MG63 (cell line): ENCODE data around the gene CAPZB. TPM values are rescaled to one million over a fixed set of nuclear protein-coding genes. Genes with fewer than 3 reads are reported as not detected.

Experiments used
- DNase-seq: peaks from one replicate; pipeline ENCODE4 v3.0.0-alpha.2; 2020
- H3K27me3 ChIP-seq: fragments of 250-450 bp; sonication (Bioruptor Pico); 2 replicates; pipeline ENCODE4 v1.5.1; 2020; ENCODE audit warnings: mild to moderate bottlenecking, moderate library complexity
- H3K36me3 ChIP-seq: fragments of 250-450 bp; sonication (Bioruptor Pico); 2 replicates; pipeline ENCODE4 v1.5.1; 2020; ENCODE audit warnings: mild to moderate bottlenecking, moderate library complexity
- H3K4me3 ChIP-seq: fragments of 250-450 bp; sonication (Bioruptor Pico); 2 replicates; pipeline ENCODE4 v1.5.1; 2020; ENCODE audit warnings: mild to moderate bottlenecking, moderate library complexity
- H3K9me3 ChIP-seq: fragments of 250-450 bp; sonication (Bioruptor Pico); 2 replicates; pipeline ENCODE4 v1.5.1; 2020; ENCODE audit warnings: mild to moderate bottlenecking, moderate library complexity
- total RNA-seq: library from RNA; depleted of rRNA; stranded (reverse); fragments of >200 nt; shearing (Covaris generic); gene quantifications from 2 replicates; pipeline ENCODE4 v1.2.3, GENCODE V29; 2014; ENCODE audit warnings: low replicate concordance

Gene CAPZB
- total RNA-seq, 1 experiment from 2014 or later: 357 TPM

DNA sequence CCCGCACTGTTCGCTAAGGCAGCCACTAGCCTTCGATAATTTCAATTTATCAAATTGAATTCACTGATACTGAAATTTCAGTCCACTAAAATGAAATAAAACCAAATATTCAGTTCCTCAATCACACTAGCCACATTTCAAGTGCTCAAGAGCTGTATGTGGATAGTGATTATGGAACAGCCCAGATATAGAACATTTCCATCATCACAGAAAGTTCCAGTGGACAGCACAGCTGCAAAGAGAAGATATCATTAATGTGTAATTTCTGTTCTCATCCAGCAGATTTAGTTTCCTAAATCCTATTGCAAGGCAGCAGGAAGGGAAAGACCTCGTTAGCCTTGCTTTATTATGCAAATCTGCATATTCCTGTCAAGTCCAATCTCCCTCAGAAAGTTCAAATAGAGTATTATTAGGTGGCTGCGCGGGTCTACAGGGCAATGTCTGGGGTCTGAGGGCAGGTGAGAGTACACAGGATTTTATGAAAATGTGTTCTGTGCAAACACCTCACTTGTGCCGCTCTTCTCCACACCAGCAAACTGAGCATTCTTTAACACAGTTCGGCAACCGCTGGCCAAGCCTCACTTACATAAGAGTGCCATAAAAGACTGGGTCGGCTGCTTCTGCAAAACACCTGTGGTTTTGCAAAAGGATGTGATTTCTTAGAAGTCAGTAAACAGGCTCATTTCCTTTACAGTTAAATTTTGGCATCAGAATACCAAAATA is 22.4 kb downstream of the CAPZB start:
- Histone ChIP-seq H3K9me3 (no peaks in the 10 kb centered on the region), H3K27me3 (no peaks in the 10 kb centered on the region), H3K36me3 (peaks cover 8% of the 10 kb centered on the region), H3K4me3 (no peak overlapping the region)
- DNase-seq: no peak

- H3K4me3 ChIP-seq: no peak overlapping the region
- peaks cover 8% of the 10 kb centered on the region for H3K36me3 ChIP-seq
- H3K27me3 ChIP-seq: no peaks in the 10 kb centered on the region
- DNase-seq: no peak
- no peaks in the 10 kb centered on the region for H3K9me3 ChIP-seq
Measured at GRCh38 chr1:19461220-19461554, 24.2 kb downstream of the CAPZB start.

- H3K9me3 ChIP-seq: no peaks in the 10 kb centered on the region
- DNase-seq: no peak
- no peak overlapping the region for H3K4me3 ChIP-seq
- peaks cover 8% of the 10 kb centered on the region for H3K36me3 ChIP-seq
- no peaks in the 10 kb centered on the region for H3K27me3 ChIP-seq
Measured at GRCh38 chr1:19460535-19461219, 24.7 kb downstream of the CAPZB start.

GRCh38 chr1:19458815-19459417 is 26.4 kb downstream of the CAPZB start:
- H3K27me3 ChIP-seq: no peaks in the 10 kb centered on the region
- H3K4me3 ChIP-seq: no peak overlapping the region
- H3K9me3 ChIP-seq: no peaks in the 10 kb centered on the region
- DNase-seq: no peak
- H3K36me3 ChIP-seq: peaks cover 3% of the 10 kb centered on the region

DNA sequence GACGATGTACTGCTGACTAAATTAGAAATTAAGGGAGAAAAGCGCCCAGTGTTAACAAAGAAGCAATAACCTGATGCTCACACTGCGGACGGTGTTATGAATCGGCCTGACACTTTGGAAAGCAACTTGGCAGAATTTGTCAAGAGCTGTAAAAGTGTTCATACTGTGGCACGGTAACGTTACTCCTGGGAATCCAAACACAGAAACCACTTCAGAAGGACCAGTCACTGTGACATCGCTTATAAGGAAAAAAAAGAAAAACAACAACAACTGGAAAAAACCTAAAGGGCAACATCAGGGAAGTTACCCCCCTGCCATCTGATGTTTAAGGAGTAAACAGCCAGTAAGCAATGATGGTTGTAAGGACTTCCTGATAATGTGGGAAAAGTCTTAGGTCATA is 27.7 kb downstream of the CAPZB start:
- H3K9me3 ChIP-seq: no peaks in the 10 kb centered on the region
- no peak overlapping the region for H3K4me3 ChIP-seq
- no peaks in the 10 kb centered on the region for H3K27me3 ChIP-seq
- no peak for DNase-seq
- peaks cover 3% of the 10 kb centered on the region for H3K36me3 ChIP-seq

- Histone ChIP-seq H3K4me3 (no peak overlapping the region), H3K27me3 (no peaks in the 10 kb centered on the region), H3K9me3 (no peaks in the 10 kb centered on the region), H3K36me3 (peaks cover 3% of the 10 kb centered on the region)
- no peak for DNase-seq
Measured at GRCh38 chr1:19456968-19457441, 28.3 kb downstream of the CAPZB start.

DNA sequence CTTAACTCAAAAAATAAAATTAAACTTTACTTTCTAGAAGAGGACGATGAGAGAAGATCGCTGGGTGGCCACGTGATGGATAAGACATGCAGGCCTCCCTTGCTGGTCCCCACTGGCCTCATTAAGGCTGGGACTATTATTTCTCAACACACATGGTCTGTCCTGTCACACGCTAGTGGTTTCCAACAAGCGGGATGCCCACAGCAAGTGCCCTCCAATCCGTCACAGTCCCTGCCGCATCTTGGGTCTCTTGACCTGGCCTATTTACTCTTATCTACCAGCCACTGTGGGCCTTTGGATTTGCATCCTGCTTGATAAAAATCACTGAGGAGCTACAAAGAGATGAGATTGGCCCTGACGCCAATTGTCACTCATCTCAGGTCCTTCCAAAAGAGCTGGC is 30.0 kb downstream of the CAPZB start:
- no peaks in the 10 kb centered on the region; the same call in 1 of the 2 replicates for H3K36me3 ChIP-seq
- H3K9me3 ChIP-seq: no peaks in the 10 kb centered on the region
- DNase-seq: no peak
- no peaks in the 10 kb centered on the region for H3K27me3 ChIP-seq
- H3K4me3 ChIP-seq: no peak overlapping the region

DNA sequence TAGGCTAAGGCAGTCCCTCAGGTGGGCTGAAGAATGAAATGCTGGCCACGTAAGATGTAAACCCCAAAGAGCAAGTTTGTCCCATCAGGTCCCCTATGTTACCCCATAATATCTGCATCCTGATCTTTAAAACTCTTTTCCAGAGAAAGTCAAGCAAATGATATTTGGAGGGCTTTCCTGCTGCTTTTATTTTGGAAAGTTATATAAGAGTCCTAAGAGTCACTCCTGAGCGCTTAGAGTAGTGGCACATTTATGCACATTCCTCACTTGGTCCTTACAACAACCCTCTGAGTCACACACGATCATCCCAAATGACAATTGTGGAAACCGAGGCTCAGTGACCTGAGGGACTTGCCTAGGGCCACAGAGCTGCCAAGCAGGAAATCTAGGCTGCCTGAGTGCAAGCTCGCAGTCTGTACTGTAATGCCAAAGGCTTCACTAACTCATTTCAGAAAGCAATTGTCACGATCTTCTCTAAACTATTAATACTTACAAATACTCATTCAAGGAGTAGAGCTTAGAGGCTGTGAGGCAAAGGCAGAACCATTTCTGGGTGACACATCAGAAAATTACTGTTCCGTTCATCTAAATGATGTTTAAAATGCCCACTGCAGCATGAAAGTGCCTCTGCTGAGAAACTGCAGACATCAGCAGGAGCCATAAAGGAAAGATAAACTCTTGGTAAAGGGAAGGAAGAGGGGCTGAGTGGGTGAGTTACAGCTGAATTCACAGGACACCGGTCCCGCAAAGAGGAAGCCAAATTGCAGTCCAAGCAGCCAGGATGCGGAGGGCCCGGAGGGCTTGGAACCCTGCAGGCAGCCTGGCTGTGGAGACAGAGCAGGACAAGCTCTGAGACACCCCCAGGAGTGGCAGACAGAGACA is 30.8 kb downstream of the CAPZB start:
- no peaks in the 10 kb centered on the region for H3K36me3 ChIP-seq
- no peak overlapping the region for H3K4me3 ChIP-seq
- no peak for DNase-seq
- H3K27me3 ChIP-seq: no peaks in the 10 kb centered on the region
- H3K9me3 ChIP-seq: no peaks in the 10 kb centered on the region

GRCh38 chr1:19453741-19454201 is 31.6 kb downstream of the CAPZB start:
- H3K4me3 ChIP-seq: no peak overlapping the region
- no peaks in the 10 kb centered on the region for H3K27me3 ChIP-seq
- H3K9me3 ChIP-seq: no peaks in the 10 kb centered on the region

DNA sequence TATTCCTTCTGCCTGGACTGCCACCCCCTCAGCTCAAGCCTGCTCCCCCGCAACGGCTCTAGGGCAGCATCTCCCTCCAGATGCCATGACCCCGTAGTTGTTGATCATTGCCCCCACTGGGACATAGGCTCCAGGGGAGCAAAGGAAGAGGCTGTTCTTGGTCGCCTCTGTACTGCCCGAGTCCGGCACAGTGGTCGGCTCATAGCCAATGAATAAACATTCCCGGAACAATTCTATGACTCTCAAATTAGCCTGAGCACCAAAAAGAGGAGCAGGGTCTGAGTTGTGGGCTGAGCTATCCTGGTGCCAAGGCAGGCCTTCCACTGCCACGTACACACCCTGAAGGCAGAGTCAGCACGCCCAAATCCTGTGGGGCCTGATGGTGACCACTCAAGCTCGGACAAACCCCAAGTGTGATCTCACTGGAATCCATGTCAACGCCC is 33.1 kb downstream of the CAPZB start:
- Histone ChIP-seq H3K36me3 (peaks cover 9% of the 10 kb centered on the region), H3K4me3 (no peak overlapping the region), H3K9me3 (no peaks in the 10 kb centered on the region), H3K27me3 (no peaks in the 10 kb centered on the region)
- peak; percentile 97 for DNase-seq

More at GRCh38 chr1:19453741-19454201, 31.6 kb downstream of the CAPZB start:
- H3K36me3 ChIP-seq: peaks cover 3% of the 10 kb centered on the region
- DNase-seq: no peak

DNA sequence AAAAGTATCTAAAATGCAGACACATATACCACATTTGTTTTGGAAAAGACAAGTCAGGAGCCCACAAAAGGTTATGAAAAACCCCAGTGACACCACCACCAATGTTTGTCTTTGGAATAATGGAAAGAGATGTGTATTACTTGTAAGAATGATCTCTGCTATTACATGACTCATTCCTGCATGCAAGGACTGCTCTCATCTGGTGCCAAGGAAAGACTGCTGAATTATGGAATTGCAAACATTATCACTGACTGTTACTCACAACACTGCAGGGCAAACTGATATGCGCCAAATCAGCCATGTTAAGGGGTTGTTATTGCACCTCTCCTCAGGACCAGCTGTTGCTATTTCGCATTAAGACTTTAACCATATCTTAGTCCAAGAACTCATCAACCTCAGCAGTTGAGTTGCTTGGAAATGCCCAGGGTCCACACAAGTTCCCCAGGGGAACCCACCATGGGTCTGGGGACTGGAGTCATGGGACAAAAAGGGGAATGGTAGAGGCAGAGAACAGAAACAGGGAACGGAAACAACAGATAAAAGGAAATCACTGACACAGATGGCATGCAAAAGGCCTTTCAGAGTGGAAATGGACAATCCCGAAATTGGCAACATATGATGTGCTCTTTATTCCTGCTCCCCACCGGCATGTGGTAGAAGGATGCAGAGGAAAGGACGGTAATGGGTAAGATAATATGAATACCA is 34.4 kb downstream of the CAPZB start:
- Histone ChIP-seq H3K27me3 (no peaks in the 10 kb centered on the region), H3K36me3 (peaks cover 9% of the 10 kb centered on the region), H3K9me3 (no peaks in the 10 kb centered on the region), H3K4me3 (no peak overlapping the region)
- DNase-seq: peak; percentile 79

- H3K4me3 ChIP-seq: no peak overlapping the region
- H3K9me3 ChIP-seq: no peaks in the 10 kb centered on the region
- H3K36me3 ChIP-seq: peaks cover 13% of the 10 kb centered on the region
- H3K27me3 ChIP-seq: no peaks in the 10 kb centered on the region
- DNase-seq: no peak
Measured at GRCh38 chr1:19449454-19450228, 35.7 kb downstream of the CAPZB start.

DNA sequence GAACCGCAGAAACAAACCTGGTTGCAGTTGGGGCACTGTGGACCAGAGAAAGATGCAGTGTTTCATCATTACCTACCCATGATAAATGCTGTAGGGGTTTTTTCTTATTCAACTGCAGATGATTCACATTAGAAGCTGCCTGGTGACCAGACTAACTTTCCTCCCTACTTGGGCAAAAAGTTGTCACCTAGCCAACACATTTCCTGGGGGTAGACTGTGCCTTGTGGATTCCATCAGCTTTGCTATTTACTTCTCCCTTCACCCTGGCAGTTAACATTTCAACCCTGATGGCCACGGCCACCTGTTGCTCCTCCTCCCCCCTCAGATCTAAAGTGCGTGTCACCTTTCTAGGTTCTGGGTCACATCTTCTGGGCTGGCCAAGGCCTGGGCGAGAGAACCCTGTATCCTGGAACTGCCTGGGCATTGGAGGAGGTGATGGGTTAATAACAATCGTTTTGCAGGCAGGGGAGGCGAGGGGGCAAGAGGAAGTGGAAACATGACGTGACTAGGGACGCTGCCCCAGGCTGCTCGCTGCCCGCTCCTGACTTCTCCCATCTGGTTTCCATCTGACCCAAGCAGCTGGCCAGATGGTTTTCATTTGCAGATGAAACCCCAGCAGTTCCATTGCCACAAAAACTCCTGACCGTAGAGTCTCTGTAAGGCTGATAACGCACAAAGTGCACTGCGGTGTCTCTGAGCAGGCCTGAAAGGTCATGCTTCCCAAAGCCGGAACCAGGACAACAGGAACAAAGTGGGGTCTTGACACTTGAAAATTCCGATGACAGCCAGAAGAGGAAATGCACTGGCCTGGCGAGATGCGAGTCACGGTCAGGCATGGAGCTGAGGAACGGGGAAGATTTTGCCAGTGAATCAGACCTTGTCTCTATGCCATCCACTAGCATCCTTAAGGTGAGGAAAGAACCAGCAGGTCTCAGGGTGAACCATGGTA is 36.6 kb downstream of the CAPZB start:
- H3K36me3 ChIP-seq: peaks cover 13% of the 10 kb centered on the region
- peak; percentile 61 for DNase-seq
- H3K4me3 ChIP-seq: no peak overlapping the region

DNA sequence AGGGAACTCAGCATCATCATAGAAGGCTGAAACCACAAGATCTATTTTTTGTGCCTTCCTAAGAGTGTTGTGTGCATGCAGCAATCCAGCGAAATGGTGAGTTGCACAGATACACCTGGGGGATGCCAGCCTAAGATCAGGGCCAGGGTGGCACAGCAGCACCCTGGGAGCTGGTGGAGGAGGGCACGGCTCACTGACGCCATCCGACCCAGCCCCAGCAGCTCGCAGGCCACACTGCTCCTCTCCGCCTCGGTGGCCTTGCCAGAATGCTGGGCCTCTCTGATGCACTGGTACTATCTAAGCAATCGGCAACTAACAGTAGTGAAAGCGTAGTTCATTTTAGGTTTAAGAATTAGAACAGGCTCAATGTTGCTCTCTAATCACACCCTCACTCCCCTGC is 37.8 kb downstream of the CAPZB start:
- H3K9me3 ChIP-seq: no peaks in the 10 kb centered on the region
- H3K27me3 ChIP-seq: no peaks in the 10 kb centered on the region
- H3K4me3 ChIP-seq: no peak overlapping the region
- DNase-seq: no peak
- H3K36me3 ChIP-seq: peaks cover 13% of the 10 kb centered on the region

More for the DNA sequence above, 36.6 kb downstream of the CAPZB start:
- Histone ChIP-seq H3K27me3 (no peaks in the 10 kb centered on the region), H3K9me3 (no peaks in the 10 kb centered on the region)
